Gastrocnemius medialis (tissue), 4 donors: ENCODE data around the gene LEF1.

Source experiments
- CTCF ChIP-seq, 5 experiments: fragments of 450-650 bp in 3 of 5; fragments of 200-600 bp in 2 of 5; sonication (generic) in 2 of 5; IDR thresholded peaks in 4 of 5; conservative IDR thresholded peaks in 1 of 5; 1 replicate in 4 of 5; 2 replicates in 1 of 5; pipeline ENCODE4 v1.5.1; 2016 to 2019; ENCODE audit warnings: antibody characterized with exemption in 5 of 5, mild to moderate bottlenecking in 3 of 5, moderate library complexity in 3 of 5
- POLR2A ChIP-seq, 2 donors: fragments of 450-650 bp; IDR thresholded peaks; one replicate each; pipeline ENCODE4 v1.6.1; 2017; ENCODE audit warnings: antibody characterized with exemption in 2 of 2, mild to moderate bottlenecking in 2 of 2, moderate library complexity in 2 of 2

GRCh38 chr4:108056418-108056817 lies 112.3 kb downstream of the LEF1 start:
- TF ChIP-seq CTCF (IDR thresholded peaks at IDR 0.05 in 4 of 5, conservative IDR thresholded peaks at IDR 0.05 in 1 of 5): no peak
- no peak for TF ChIP-seq POLR2A (IDR thresholded peaks at IDR 0.05)
